PC-3 (cell line): Measurements from ENCODE around the gene EMID1. TPM values are rescaled to one million over a fixed set of nuclear protein-coding genes. Genes with fewer than 3 reads are reported as not detected.
"Not testable (repeated sequence)": the region's sequence is repeated elsewhere in the genome, so short reads cannot be mapped to it uniquely, and the experiment has no call there.

Experiments
- ATAC-seq: fragments of 200-7000 bp; cut with Tn5 transposase; 2 replicates; pipeline ENCODE4 v1.9.1; 2020; ENCODE audit warnings: mild to moderate bottlenecking, moderate library complexity
- BruUV-seq: library from RNA; stranded (reverse); fragments of 400-500 nt; replicated peaks from 2 replicates; lab custom pipeline; 2021; lab: Mats Ljungman, UMichigan
- CTCF ChIA-PET: fragments of 300-600 bp; sonication (Branson Sonifier 250); formaldehyde crosslinking; loops from one replicate; lab custom pipeline; 2022; ENCODE audit warnings: antibody characterized with exemption; lab: Charles Lee
- POLR2A ChIA-PET: fragments of 300-600 bp; sonication (Branson Sonifier 250); formaldehyde crosslinking; loops from one replicate; lab custom pipeline; 2022; ENCODE audit warnings: antibody characterized with exemption; ENCODE audit not compliant: unreplicated experiment; lab: Charles Lee
- DNase-seq: peaks from one replicate; pipeline ENCODE4 v3.0.0-alpha.2; 2015
- H2AFZ ChIP-seq: fragments of 300-600 bp; sonication (generic); 2 replicates; pipeline ENCODE4 v1.6.0; 2016; ENCODE audit warnings: antibody characterized with exemption, low read length
- H3F3A ChIP-seq: fragments of 300-600 bp; sonication (generic); one replicate; pipeline ENCODE4 v1.6.0; 2017; ENCODE audit warnings: antibody characterized with exemption, low read length, control low read depth, mild to moderate bottlenecking; ENCODE audit not compliant: unreplicated experiment
- H3K27ac ChIP-seq: fragments of 300-600 bp; sonication (generic); 2 replicates; pipeline ENCODE4 v1.5.1; 2016; ENCODE audit warnings: mild to moderate bottlenecking, low read length
- H3K27me3 ChIP-seq: fragments of 300-600 bp; sonication (generic); 2 replicates; pipeline ENCODE4 v1.6.1; 2016; ENCODE audit warnings: low read length, mixed read lengths
- H3K36me3 ChIP-seq: fragments of 300-600 bp; sonication (generic); 2 replicates; pipeline ENCODE4 v1.6.1; 2016; ENCODE audit warnings: low read depth, mixed run types, low read length, mixed read lengths
- H3K4me1 ChIP-seq: fragments of 300-600 bp; sonication (generic); 2 replicates; pipeline ENCODE4 v1.5.1; 2016; ENCODE audit warnings: low read length; ENCODE audit not compliant: insufficient read depth
- H3K4me2 ChIP-seq: fragments of 300-600 bp; sonication (generic); 2 replicates; pipeline ENCODE4 v1.6.0; 2016; ENCODE audit warnings: low read length
- H3K4me3 ChIP-seq: fragments of 300-600 bp; sonication (generic); 2 replicates; pipeline ENCODE4 v1.5.1; 2016; ENCODE audit warnings: mild to moderate bottlenecking, low read length, mixed read lengths
- H3K79me2 ChIP-seq: fragments of 300-600 bp; sonication (generic); 2 replicates; pipeline ENCODE4 v1.6.1; 2017; ENCODE audit warnings: low read length, mixed read lengths
- H3K9ac ChIP-seq: fragments of 300-600 bp; sonication (generic); 2 replicates; pipeline ENCODE4 v1.6.0; 2016; ENCODE audit warnings: mild to moderate bottlenecking, low read length
- H3K9me2 ChIP-seq: fragments of 300-600 bp; sonication (generic); replicated peaks from 2 replicates; pipeline ENCODE4 v1.6.1; 2016; ENCODE audit warnings: mixed run types, low read length, mixed read lengths
- H3K9me3 ChIP-seq: fragments of 300-600 bp; sonication (generic); 2 replicates; pipeline ENCODE4 v1.6.1; 2016; ENCODE audit warnings: low read length, mixed read lengths
- H4K20me1 ChIP-seq: fragments of 300-600 bp; sonication (generic); 2 replicates; pipeline ENCODE4 v1.6.1; 2016; ENCODE audit warnings: low read length, mixed read lengths
- EZH2 ChIP-seq: fragments of 300-600 bp; sonication (generic); IDR thresholded peaks from one replicate; pipeline ENCODE4 v1.6.1; 2017; ENCODE audit warnings: antibody characterized with exemption, mild to moderate bottlenecking, low read length; ENCODE audit not compliant: unreplicated experiment
- EZH2phosphoT487 ChIP-seq: fragments of 300-600 bp; sonication (generic); IDR thresholded peaks from 2 replicates; pipeline ENCODE4 v1.6.1; 2018; ENCODE audit warnings: mild to moderate bottlenecking, antibody characterized with exemption, low read length, borderline replicate concordance
- intact Hi-C: fragments of 100-400 bp; cut with micrococcal nuclease; formaldehyde crosslinking; loops from 2 replicates; pipeline ENCODE4 v1.9.0; 2023
- total RNA-seq: library from RNA; depleted of rRNA; stranded (reverse); fragments of >200 nt; gene quantifications from 2 replicates; pipeline ENCODE4 v1.2.3, GENCODE V29; 2014
- TF ChIP-seq, protein P1 (sequence below): fragments of 300-600 bp; sonication (generic); conservative IDR thresholded peaks from 2 replicates; pipeline ENCODE4 v1.5.1; 2017; ENCODE audit warnings: antibody characterized with exemption, low read depth, mild to moderate bottlenecking, low read length

EMID1 gene
- total RNA-seq, 1 experiment from 2014 or later = 1.2 TPM

DNA sequence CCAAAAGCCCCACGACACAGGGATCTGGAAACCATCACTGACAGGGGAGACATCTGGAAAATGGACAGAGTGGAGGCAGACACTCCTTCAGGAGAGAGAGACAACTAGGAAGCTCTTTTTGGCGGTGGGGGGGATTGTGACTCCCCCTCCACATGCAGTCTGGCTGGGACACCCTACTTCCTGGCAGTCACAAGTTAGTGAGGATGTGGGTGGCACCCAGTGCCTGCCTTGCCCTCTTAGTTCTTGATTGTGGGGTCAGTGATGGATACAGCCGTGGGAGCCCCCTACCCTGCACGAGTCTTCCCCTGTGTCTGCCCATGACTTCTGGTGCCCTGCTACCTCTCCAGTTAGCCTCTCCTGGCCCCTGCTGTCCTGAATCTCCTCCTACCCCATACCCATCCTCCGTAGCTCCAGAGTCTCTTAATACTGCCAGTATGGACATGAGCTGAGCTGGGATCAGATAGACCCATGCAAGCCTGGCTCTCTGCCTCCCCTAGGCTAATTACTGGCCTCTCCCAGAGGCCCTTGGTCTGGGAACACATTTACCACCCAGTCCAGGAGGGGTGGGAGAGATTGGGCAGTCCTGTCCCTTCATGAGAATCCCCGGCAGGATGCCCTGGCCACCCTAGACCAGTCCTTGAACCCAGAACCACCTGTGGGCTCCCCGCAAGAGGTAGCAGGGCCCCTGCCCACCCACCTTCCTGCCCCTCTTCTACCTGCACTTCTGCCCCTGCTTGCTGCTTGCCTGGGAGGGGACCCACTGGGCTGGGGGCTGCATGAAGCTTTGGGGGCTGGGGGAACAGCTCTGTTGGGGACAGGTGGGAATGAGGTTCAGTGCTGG lies 39.3 kb downstream of the EMID1 start:
- ATAC-seq = no peak; the same call in 1 of the 2 replicates
- DNase-seq = no peak
- H3K79me2 ChIP-seq = no peaks in the 10 kb centered on the region
- no peaks in the 10 kb centered on the region for H3F3A ChIP-seq
- H3K27me3 ChIP-seq = no peaks in the 10 kb centered on the region
- no peaks in the 10 kb centered on the region for H3K36me3 ChIP-seq
- H2AFZ ChIP-seq = no peak overlapping the region
- H3K9me3 ChIP-seq = 0 out of 2 replicates have a peak, but pooled peaks cover 4% of the 10 kb centered on the region
- H3K9ac ChIP-seq = no peak overlapping the region
- no peaks in the 10 kb centered on the region for H4K20me1 ChIP-seq
- ChIA-PET CTCF (interaction anchor here (0.5 to 1.2 kb wide), 4 partner anchors 10 to 47 kb away, joined by 3 to 6 read pairs (median 4); partner anchors contain the start of gene EMID1), POLR2A (no interaction called here)
- H3K4me1 ChIP-seq = no peaks in the 10 kb centered on the region
- H3K4me2 ChIP-seq = no peak overlapping the region
- no peak overlapping the region for H3K4me3 ChIP-seq
- intact Hi-C loops = loop anchor here (2.0 kb wide), 1 partner anchor 42 kb away; no protein-coding TSS in a partner anchor
- no TSS peak for BruUV-seq
- TF ChIP-seq EZH2phosphoT487 (no peak), EZH2 (no peak)
- TF ChIP-seq, protein P1, sequence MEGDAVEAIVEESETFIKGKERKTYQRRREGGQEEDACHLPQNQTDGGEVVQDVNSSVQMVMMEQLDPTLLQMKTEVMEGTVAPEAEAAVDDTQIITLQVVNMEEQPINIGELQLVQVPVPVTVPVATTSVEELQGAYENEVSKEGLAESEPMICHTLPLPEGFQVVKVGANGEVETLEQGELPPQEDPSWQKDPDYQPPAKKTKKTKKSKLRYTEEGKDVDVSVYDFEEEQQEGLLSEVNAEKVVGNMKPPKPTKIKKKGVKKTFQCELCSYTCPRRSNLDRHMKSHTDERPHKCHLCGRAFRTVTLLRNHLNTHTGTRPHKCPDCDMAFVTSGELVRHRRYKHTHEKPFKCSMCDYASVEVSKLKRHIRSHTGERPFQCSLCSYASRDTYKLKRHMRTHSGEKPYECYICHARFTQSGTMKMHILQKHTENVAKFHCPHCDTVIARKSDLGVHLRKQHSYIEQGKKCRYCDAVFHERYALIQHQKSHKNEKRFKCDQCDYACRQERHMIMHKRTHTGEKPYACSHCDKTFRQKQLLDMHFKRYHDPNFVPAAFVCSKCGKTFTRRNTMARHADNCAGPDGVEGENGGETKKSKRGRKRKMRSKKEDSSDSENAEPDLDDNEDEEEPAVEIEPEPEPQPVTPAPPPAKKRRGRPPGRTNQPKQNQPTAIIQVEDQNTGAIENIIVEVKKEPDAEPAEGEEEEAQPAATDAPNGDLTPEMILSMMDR = no peak
- no peaks in the 10 kb centered on the region for H3K9me2 ChIP-seq
- no peak overlapping the region for H3K27ac ChIP-seq

DNA sequence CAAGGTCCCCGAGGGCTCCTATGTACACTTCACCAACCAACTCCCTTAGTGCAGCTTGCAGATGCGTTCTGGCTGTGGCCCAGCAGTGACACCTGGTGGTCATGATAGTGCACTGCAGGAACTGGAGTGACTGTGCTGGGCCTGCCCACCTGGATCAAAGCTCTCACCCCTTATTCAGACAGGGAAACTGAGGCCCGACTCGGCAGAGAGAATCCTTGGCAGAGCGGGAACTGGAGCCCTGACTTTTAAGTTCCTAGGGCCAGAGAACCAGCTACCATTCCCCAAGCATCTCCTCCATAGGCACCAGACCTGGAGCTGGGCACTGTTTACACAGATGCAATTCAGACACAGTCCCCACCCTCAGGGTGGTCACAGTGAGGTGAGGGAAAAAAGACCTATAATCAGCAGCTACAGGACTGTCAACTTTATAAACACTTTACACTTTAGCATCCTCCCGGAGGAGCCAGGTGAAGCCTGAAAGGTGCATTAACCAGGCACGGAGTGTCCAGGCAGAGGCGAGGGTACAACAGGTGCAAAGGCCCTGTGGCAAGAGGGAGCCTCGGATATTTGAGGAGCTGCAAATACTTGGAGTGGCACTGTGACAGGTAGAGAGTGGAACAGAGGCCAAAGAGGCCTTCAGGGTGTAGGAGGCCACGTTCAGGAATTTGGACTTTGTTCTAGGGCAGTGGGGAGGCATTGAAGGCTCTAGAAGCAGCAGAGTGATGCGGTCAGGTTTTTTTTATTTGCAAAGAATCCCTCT lies 40.1 kb downstream of the EMID1 start:
- ATAC-seq (peak; percentile 76), DNase-seq (peak; percentile 68)
- Histone ChIP-seq H3K27me3 (no peaks in the 10 kb centered on the region), H2AFZ (no peak overlapping the region), H3K4me3 (no peak overlapping the region), H3K9me2 (no peaks in the 10 kb centered on the region), H3F3A (no peaks in the 10 kb centered on the region), H3K79me2 (no peaks in the 10 kb centered on the region), H3K36me3 (no peaks in the 10 kb centered on the region), H3K27ac (no peak overlapping the region), H3K9ac (no peak overlapping the region), H4K20me1 (no peaks in the 10 kb centered on the region), H3K9me3 (0 out of 2 replicates have a peak, but pooled peaks cover 4% of the 10 kb centered on the region), H3K4me1 (no peaks in the 10 kb centered on the region), H3K4me2 (no peak overlapping the region)
- TF ChIP-seq, protein P1 = peak; percentile 87
- no peak for TF ChIP-seq EZH2
- TF ChIP-seq EZH2phosphoT487 = no peak
- no TSS peak for BruUV-seq
- CTCF ChIA-PET = interaction anchor here (0.5 to 1.2 kb wide), 5 partner anchors 10 to 96 kb away, joined by 3 to 6 read pairs (median 4); partner anchors contain the start of gene EMID1
- intact Hi-C loops = loop anchor here (2.0 kb wide), 1 partner anchor 43 kb away; no protein-coding TSS in a partner anchor
- POLR2A ChIA-PET = no interaction called here

DNA sequence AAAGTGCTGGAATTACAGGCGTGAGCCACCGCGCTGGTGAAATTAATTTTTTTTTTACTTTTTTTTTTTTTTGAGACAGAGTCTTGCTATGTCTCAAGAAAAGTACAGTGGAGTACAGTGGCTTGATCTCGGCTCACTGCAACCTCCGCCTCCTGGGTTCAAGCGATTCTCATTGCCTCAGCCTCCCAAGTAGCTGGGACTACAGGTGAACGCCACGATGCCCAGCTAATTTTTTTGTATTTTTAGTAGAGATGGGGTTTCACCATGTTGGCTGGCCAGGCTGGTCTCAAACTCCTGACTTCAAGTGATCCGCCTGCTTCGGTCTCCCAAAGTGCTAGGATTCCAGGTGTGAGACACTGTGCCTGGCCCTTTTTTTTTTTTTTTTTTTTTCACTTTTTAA lies 42.2 kb downstream of the EMID1 start:
- H3K9me2 ChIP-seq, H2AFZ ChIP-seq, H3K9ac ChIP-seq, H3K27me3 ChIP-seq, H3K36me3 ChIP-seq, POLR2A ChIA-PET, H3K4me2 ChIP-seq, DNase-seq, CTCF ChIA-PET, H3K4me3 ChIP-seq, H3K27ac ChIP-seq, H3F3A ChIP-seq, H3K4me1 ChIP-seq, ATAC-seq, H3K9me3 ChIP-seq, intact Hi-C loops, H3K79me2 ChIP-seq, H4K20me1 ChIP-seq, BruUV-seq: not testable (repeated sequence)
